Thyroid gland (tissue), 4 donors: Measurements from ENCODE around the gene C10orf90.

ENCODE experiments used
- CTCF ChIP-seq, 6 experiments: fragments of 200-600 bp in 3 of 6; fragments of 450-650 bp in 3 of 6; sonication (generic) in 3 of 6; IDR thresholded peaks; one replicate each; pipeline ENCODE4 v1.5.1; 2016 to 2019; ENCODE audit warnings: antibody characterized with exemption in 6 of 6, mild to moderate bottlenecking in 2 of 6, inconsistent platforms in 1 of 6, moderate library complexity in 1 of 6
- POLR2A ChIP-seq, 2 donors: fragments of 450-650 bp; IDR thresholded peaks; one replicate each; pipeline ENCODE4 v1.6.1; 2017; ENCODE audit warnings: antibody characterized with exemption in 2 of 2, mild to moderate bottlenecking in 2 of 2, moderate library complexity in 1 of 2

- TF ChIP-seq POLR2A (IDR thresholded peaks at IDR 0.05) = no peak
- TF ChIP-seq CTCF (IDR thresholded peaks at IDR 0.05) = no peak
These were observed 238.7 kb downstream of the C10orf90 start for GRCh38 chr10:126431816-126432215.
